ENCODE measurements around the gene RANBP1.

GRCh38 chr22:20164863-20165262 lies 49.0 kb downstream of the RANBP1 start:
- TF ChIP-seq POLR2A (IDR thresholded peaks at IDR 0.05) = no peak
- TF ChIP-seq CTCF (IDR thresholded peaks at IDR 0.05) = no peak
